ENCODE results near the gene SLC12A5. TPM values are rescaled to one million over a fixed set of nuclear protein-coding genes. Genes with fewer than 3 reads are reported as not detected.

SLC12A5 gene
- total and polyA plus RNA-seq, 12 donors, result 0.28 to 1.3 (median 1.0) TPM; not detected in 8

DNA sequence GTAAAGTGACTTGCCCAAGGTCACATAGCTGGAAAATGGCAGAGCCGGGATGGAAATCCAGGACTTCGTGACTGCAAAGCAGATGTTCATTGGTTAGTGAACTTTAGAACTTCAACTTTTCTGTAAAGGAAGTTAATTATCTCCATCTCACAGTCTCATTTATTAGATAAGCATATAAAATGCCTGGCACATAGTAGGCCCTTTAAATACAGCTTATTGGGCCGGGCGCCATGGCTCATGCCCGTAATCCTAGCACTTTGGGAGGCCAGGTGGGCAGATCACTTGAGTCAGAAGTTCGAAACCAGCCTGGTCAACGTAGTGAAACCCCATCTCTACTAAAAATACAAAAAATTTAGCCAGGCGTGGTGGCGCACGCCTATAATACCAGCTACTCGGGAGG, 22.1 kb upstream of the SLC12A5 start:
- ATAC-seq (no peak), DNase-seq (no peak)
- no peaks in the 10 kb centered on the region for H3K9me3 ChIP-seq
- no peak overlapping the region for H3K27ac ChIP-seq
- peaks cover 0 to 86% (median 2%) of the 10 kb centered on the region in 9 donors for H3K4me1 ChIP-seq
- intact Hi-C loops (cut with DNase I), result loop anchor here in 1 of 10 donors (5.0 kb wide), 1 partner anchor 950 kb away; no protein-coding TSS in a partner anchor
- 85 to 92% methylated on average over 11 of the region's 11 CpGs for WGBS, 2 donors
- H3K36me3 ChIP-seq, result no peaks in the 10 kb centered on the region
- TF ChIP-seq, protein P1, sequence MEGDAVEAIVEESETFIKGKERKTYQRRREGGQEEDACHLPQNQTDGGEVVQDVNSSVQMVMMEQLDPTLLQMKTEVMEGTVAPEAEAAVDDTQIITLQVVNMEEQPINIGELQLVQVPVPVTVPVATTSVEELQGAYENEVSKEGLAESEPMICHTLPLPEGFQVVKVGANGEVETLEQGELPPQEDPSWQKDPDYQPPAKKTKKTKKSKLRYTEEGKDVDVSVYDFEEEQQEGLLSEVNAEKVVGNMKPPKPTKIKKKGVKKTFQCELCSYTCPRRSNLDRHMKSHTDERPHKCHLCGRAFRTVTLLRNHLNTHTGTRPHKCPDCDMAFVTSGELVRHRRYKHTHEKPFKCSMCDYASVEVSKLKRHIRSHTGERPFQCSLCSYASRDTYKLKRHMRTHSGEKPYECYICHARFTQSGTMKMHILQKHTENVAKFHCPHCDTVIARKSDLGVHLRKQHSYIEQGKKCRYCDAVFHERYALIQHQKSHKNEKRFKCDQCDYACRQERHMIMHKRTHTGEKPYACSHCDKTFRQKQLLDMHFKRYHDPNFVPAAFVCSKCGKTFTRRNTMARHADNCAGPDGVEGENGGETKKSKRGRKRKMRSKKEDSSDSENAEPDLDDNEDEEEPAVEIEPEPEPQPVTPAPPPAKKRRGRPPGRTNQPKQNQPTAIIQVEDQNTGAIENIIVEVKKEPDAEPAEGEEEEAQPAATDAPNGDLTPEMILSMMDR (IDR thresholded peaks at IDR 0.05), result no peak
- peaks cover 12 to 99% (median 74%) of the 10 kb centered on the region in 7 donors for H3K27me3 ChIP-seq
- no peak overlapping the region for H3K4me3 ChIP-seq

DNA sequence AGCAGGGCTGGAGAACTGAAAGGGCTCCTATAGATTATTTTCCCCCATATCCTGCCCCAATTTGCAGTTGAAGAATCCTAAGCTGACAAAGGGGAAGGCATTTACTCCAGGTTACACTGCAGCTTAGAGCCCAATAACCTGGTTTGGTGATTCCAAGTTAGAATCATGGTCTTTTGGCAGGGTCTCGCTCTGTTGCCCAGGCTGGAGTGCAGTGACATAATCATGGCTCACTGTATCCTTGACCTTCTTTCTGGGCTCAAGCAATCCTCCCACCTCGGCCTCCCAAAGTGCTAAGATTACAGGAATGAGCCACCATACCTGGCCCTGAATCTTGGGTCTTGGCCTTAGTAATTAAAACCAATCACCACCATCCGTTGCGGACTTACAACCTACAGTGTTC, 21.3 kb upstream of the SLC12A5 start:
- Histone ChIP-seq H3K4me1 (peaks cover 0 to 91% (median 2%) of the 10 kb centered on the region in 9 donors), H3K4me3 (no peak overlapping the region), H3K9me3 (no peaks in the 10 kb centered on the region), H3K27me3 (peaks cover 12 to 99% (median 79%) of the 10 kb centered on the region in 7 donors), H3K36me3 (no peaks in the 10 kb centered on the region), H3K27ac (no peak overlapping the region)
- TF ChIP-seq, protein P1 (IDR thresholded peaks at IDR 0.05), result no peak
- intact Hi-C loops (cut with DNase I), result loop anchor here in 1 of 10 donors (5.0 kb wide), 1 partner anchor 950 kb away; no protein-coding TSS in a partner anchor
- DNase-seq (no peak), ATAC-seq (no peak)
- WGBS, 2 donors, result 83 to 85% methylated on average over 4 of the region's 4 CpGs

DNA sequence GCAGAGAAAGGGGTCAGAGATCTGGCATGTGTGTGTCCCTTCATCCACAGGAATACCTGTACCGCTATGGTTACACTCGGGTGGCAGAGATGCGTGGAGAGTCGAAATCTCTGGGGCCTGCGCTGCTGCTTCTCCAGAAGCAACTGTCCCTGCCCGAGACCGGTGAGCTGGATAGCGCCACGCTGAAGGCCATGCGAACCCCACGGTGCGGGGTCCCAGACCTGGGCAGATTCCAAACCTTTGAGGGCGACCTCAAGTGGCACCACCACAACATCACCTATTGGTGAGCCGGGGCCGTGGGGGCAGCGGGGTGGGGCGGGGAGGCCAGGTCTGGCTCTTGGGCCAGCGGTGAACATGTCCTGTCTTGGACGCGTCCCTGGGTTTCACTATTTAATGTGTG, 19.2 kb upstream of the SLC12A5 start:
- DNase-seq (no peak), ATAC-seq (no peak)
- H3K27ac ChIP-seq, result peak overlapping the region in 1 of 10 donors; percentile 76
- peaks cover 0 to 88% (median 9%) of the 10 kb centered on the region in 9 donors for H3K4me1 ChIP-seq
- H3K9me3 ChIP-seq, result no peaks in the 10 kb centered on the region
- peak overlapping the region in 1 of 10 donors; percentile 42 for H3K4me3 ChIP-seq
- 28 to 29% methylated on average over 20 of the region's 20 CpGs for WGBS, 2 donors
- TF ChIP-seq, protein P1 (IDR thresholded peaks at IDR 0.05), result no peak
- intact Hi-C loops (cut with DNase I), result loop anchor here in 2 of 10 donors (5.0 to 10.0 kb wide), 2 partner anchors 335 to 953 kb away; no protein-coding TSS in a partner anchor
- no peaks in the 10 kb centered on the region for H3K36me3 ChIP-seq
- peaks cover 24 to 100% (median 86%) of the 10 kb centered on the region in 7 donors for H3K27me3 ChIP-seq

DNA sequence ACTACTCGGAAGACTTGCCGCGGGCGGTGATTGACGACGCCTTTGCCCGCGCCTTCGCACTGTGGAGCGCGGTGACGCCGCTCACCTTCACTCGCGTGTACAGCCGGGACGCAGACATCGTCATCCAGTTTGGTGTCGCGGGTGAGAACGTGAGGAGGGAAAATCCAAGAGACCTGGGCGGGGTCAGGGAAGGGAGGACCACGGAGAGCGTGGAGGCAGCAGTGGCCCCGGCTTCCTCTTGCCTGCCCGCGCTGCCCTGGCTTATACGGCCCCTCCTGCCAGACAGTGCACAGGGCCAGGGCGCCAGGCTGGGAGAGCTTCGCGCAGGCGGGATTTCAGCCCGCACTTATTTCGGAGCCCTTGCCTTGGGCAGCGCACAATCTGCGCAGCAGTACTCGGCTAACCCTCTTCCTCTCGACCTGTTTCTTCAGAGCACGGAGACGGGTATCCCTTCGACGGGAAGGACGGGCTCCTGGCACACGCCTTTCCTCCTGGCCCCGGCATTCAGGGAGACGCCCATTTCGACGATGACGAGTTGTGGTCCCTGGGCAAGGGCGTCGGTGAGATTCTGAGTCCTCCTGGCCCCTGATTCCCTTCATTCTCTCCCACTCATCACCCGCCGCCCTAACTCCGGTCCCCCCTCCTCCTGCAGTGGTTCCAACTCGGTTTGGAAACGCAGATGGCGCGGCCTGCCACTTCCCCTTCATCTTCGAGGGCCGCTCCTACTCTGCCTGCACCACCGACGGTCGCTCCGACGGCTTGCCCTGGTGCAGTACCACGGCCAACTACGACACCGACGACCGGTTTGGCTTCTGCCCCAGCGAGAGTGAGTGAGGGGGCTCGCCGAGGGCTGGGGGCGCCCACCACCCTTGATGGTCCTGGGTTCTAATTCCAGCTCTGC, 18.3 kb upstream of the SLC12A5 start:
- DNase-seq, result no peak
- Histone ChIP-seq H3K4me3 (peak overlapping the region in 5 of 10 donors; percentile 4 to 42 (median 16)), H3K9me3 (no peaks in the 10 kb centered on the region), H3K27ac (peak overlapping the region in 1 of 10 donors; percentile 76), H3K4me1 (peaks cover 0 to 80% (median 9%) of the 10 kb centered on the region in 9 donors), H3K27me3 (peaks cover 24 to 100% (median 83%) of the 10 kb centered on the region in 7 donors), H3K36me3 (no peaks in the 10 kb centered on the region)
- intact Hi-C loops (cut with DNase I), result loop anchor here in 1 of 10 donors (10.0 kb wide), 1 partner anchor 334 kb away; no protein-coding TSS in a partner anchor
- TF ChIP-seq, protein P1 (IDR thresholded peaks at IDR 0.05), result no peak
- WGBS, 2 donors, result 9 to 11% methylated on average over 74 of the region's 74 CpGs
- ATAC-seq, result peak in 5 of 8 donors; percentile 32 to 57 (median 44)

Data from heart right ventricle (tissue), 16 donors.